HK-2 (cell line): ENCODE measurements around the gene KIRREL3.

Experiments used
- DNase-seq: peaks from one replicate; pipeline ENCODE4 v3.0.0-alpha.2; 2018; ENCODE audit not compliant: unreplicated experiment

Gene KIRREL3

DNA sequence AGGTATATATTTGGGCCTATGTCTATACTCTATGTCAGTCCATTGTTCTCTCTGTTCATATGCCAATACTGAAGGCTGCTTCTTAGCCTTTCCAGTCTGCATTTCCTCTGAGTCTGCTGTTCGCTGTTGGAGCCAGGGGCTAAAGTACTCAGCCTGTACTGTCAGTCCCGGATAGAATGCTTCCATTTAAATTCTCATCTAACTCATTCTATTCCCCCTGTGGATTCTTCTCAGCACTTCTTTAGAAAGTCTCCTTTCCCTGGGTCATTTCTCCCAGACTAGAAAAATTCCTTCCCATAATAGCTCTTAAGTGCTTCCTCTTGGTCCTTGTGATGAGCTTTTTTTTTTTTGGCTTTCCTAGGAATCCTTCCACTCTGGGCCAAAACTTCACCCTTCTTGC, 293.1 kb downstream of the KIRREL3 start:
- DNase-seq = no peak

DNA sequence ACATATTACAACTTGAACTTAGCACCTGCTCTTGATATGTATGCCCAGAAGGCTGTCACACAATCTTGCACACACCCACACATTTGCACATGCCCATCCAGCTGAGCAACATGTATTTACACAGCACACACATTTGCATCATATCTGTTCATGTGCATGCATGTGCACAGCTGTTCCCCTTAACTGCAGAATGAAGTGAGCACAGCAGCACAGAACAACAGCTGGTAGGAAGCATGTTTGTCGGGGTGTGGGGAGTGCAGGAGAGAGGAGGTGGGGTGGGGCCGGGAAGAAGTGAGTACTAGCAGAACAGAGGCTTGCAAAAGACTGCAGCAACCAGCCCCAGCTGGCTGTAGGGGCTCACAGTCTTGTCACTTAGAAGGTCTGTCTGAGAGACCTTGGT, 296.5 kb downstream of the KIRREL3 start:
- no peak for DNase-seq

DNA sequence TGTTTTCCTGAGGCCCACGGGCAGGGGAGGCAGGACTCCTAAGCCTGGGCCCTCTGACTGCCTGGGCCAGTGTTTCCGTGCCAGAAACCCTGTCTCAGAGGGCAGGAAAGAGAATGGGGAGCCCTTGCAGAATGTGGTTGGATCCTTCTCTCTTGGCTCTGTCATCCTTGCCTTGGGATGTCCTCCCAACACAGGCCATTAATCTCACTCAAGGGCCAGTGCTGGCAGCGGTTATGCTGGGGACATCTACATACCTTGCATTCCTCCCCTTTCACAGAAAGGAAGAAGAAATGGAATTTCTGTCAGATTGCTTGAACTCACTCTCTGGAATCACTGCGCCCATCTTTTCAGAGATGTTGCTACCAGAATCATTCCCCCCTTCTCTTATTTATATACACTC, 296.9 kb downstream of the KIRREL3 start:
- DNase-seq = no peak

DNA sequence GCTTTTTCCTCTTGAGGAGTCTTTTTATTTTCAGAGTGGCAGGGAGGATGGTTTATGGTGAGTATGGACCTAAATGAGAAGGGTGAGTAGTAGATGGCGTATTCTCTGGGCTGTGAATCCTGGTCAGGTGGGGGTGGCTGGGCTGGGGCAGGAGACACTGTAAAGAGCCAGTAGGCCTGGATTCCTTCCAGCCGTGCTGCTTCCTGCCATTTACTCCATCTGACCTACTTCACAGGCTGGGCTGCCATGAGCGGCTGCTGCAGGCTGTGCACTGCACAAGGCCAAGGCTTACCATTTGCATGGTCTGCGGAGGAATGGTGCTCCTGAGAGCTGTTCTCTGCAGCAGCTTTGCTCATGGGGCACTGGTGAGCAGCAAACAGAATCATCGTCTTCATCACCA, 297.6 kb downstream of the KIRREL3 start:
- no peak for DNase-seq

DNA sequence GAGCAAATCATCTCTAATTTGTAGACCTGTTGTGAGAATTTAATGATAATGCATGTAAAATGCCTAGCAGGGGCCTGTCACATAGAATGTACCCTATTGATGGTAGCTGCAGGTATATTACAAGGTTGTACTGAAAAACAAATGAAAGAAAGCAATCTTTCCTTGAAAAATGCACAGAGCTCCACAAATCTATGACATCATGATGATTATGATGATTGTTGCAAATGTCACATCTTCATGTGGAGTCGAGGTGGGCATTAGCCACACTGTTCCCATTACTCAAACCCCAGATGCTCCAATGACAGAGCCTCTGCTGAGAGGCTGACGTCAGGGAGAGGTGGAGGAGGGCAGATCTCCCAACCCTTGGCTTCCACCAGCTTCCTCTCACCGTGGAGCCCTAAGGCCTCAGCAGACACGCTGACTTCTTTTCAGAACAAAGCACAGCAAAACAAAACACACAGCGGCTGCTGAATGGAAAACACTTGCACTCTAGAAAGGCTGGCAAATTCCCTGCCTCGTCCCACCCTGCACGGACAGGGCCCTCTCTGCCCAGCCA, 298.3 kb downstream of the KIRREL3 start:
- DNase-seq = no peak

DNA sequence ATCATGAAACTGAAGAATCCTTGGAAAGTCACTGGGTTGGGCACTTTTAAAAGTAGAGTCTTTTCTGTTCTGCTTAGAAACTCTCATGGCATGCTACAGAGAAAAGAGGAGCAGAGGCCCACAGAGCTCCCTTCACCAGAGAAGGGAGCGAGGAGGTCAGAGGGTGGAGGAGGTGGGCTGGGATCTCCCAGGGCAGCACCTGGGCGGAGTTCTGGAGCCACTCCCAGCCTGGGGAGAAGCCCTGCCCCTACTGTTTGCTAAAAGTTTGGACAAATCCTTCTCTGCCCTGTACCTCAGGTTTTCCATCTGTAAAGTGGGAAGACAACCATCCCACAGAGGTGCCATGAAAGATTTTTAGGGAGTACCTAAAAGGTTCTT, 299.1 kb downstream of the KIRREL3 start:
- DNase-seq = no peak

DNA sequence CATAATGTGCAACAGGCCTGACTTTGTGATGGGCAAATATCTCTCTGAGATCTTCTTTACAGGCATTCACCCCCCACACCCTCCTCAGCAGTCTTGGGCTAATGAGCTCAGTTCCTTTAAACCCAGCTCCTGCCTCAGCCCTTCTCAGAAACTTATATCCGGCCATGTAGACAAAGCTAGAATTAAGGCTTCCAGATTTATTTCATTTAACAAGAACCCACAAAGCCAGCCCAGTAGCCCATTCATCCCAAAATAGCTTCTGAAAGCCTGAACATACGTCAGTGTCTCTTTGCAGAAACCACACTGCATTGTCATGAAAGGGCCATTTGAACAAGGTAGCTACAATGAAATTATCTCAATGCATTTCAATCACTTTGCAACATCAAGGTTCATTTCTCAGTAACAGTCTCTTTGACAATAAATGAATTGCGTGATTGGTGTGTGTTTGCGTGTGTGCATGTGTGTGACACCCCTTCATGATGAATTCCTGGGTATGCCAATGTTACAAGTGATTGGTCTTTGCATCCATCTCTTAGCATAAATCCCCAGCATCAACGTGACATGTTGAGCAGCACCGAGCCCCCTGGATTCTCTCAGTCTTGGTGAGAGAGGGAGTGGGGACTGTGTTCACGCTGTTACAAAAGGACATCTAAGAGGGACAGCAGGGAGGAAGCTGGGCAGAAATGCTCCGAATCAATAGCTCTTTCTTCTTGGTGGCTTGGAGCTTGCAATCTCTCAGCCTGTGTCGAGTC, 299.6 kb downstream of the KIRREL3 start:
- no peak for DNase-seq

DNA sequence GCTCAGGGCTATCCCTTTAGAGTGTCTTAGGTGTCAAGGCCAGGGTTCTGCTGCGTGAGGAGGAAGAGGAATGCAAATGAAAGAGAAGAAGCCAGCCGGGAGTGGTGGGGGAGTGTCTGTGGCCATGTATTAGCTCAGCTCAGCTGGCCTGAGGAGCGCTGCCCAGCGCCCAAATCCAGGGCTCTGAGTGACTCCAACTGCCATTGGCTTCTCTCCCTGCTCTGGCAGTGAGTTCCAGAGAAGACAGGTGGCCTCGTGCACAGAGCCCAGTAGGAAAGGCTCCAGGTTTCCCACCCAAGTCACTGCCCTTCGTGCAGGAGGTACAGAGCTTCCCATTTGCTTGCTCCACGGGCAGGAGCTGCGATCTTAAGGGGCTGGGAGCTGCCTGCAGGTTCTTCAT, 302.0 kb downstream of the KIRREL3 start:
- DNase-seq = no peak

DNA sequence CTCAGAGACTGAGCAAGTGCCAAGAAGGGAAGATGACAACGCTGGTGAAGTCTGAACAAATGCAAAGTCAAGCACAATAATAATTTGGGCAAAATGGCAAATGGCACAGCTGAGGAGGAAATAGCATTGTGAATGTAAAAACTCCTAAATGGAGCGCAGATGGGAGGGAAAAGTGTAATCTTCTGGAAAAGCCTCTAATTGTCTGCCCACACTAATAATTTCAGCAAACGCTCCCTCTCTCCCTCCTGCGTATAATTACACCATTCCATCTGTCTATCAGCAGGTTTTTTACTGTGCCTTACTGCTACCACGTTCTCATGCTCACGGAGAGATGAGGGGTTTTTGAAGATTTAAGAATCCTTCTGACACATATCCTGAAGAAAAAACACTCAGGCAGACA, 302.6 kb downstream of the KIRREL3 start:
- DNase-seq = no peak

DNA sequence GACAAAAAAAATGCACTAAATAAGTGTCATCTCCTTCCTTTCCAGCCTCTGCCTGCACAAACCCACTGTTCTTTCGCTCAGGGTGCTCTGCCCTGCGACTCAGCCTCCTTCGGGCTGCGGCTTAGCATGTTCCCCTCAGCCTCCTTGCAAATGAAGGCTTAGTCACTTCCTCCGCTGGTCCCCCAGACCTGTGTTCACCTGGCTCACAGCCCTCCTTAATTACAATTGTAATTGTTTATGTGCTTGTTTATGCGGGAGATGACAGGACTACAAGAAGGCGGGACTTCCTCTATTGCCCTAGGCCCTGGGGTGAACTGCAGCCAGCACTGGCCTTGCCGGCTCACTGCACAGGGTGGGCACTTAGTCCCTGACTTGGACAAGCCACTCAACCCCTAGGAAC, 303.6 kb downstream of the KIRREL3 start:
- no peak for DNase-seq

DNA sequence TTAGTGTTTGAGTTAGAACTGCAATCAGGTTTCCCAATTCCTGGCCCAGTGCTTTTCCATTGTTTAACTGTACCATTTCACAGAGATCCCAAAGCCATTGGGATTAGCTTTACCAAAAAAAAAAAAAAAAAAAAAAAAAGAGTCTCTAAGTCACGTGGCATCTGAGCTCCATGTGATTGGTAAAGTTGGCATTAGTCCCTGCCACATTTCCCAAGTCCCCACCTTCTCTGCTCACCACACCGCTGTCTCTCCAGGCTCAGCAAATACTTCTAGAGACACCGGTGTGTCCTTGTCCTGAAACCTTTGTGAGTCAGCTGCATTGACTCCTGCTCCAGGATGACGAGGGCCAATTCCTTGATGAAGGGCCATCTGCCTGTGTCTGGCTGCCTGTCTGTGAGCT, 305.3 kb downstream of the KIRREL3 start:
- no peak for DNase-seq

DNA sequence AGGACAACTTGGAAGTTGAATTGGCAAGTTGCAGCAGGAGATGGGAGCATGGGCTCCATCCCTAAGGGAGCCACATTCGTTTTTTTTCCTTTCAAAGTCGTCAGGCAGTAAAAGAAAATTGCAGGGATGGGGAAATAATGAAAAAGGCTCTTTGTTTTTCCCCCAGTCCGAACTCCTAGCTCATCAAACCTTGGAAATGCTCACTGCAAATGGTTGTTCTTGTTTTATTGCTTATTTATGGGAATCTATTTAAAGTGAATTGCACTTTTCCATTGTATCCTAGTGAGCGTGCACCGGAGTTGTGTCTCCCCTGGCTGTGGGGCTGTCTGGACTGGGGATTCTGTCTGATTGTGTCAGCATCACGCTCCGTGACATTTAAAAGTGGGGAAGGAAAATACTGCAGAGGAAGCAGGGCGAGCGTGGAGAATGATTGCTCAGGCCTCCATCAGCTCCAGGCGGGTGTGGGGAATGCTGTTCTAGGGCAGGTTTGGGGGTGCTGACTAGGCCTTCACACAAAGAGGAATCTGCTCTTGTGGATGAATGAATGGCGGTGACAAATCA, 306.4 kb downstream of the KIRREL3 start:
- DNase-seq = no peak

DNA sequence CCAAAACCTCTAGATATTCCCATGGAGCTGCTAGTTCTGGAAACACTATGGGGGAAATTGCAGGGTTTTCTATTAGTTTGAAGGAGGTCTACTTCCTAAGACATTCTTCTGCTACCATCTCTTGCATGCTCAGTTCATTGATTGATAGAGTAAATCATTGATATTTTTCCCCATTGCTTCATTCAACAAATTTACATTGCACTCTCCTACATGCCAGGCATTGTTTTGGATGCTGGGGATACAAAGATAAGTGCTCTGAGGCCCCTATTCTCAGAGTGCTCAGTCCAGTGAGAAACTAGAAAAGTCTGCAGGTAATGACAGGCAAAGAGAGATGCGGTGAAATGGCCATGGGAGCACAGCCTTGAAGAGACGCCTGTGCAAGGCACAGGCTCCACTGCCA, 313.1 kb downstream of the KIRREL3 start:
- no peak for DNase-seq

DNA sequence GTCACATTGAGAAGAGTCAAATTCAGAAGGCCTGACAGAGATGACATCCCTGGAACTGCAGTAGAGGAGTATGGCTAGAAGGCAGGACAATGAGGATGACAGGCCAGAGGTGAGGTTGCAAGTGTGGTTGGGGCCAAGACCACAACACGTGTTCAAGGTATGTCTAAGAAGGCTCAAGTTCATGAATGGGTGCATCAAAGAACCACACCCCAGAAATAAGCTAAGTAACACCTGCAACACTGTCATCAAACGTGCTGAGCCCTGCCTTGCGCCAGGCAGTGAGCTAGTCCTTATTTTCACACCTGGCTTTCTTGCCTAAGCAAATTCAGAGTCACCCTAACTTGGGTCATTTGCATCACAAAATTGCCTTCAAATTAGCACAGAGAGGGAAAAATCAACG, 313.6 kb downstream of the KIRREL3 start:
- DNase-seq = no peak

DNA sequence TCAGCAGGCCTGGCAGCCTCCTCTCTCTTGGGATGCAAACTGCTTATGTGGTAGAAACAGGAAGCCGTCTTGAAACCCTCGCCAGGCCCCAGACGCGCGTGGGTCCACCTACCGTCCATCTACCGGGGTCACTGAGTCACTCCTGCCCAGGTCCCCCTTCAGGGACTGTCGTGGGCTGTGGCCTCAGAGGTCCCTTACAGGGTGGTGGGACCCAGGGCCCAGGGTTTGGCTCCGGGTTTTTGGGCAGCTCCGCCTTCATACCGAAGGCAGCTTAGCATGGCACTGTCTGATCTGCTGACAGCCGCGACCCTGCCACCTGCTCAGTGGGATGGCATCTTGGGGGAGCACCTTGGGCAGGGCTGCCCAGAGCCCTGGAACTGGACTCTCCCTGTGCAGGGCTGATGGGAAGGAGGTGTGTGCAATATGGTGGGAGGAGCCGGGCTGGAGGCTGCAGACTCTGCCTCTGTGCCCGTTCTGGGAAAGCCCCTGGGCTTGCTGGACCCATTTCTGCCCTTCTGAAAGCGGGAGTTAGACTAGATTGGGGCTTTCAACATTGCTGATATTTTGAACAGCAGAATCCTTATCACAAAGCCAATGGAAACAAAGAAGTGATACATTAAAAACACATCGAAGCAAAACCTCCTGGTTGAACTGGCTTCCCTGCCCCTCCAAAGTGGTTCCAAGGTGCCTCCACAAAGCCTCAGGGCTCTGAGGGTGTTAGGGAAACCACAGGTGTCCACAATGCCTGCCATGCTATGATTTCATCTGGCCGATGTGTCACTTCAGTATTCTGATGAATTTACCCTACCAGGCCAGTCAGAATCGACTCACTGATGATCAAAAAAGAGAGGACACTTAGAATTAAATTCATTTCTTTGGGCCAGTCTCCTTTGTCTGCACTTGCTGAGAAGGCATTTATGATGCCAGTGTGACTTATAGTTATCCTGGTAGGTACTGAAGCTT, 316.5 kb downstream of the KIRREL3 start:
- no peak for DNase-seq

DNA sequence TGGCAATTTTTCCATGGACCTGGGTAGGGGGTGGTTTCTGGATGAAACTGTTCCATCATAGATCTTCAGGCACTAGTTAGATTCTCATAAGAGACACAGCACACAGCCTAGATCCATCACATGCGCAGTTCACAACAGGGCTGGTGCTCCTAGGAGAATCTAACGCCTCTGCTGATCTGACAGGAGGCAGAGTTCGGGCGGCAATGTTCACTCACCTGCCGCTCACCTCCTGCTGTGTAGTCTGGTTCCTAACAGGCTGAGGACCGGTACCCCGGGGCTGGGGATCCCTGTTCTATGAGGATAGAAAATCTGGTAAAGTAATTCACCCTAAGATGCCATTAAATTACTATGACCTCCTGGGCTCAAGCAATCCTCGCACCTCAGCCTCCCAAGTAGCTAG, 318.0 kb downstream of the KIRREL3 start:
- DNase-seq = no peak

DNA sequence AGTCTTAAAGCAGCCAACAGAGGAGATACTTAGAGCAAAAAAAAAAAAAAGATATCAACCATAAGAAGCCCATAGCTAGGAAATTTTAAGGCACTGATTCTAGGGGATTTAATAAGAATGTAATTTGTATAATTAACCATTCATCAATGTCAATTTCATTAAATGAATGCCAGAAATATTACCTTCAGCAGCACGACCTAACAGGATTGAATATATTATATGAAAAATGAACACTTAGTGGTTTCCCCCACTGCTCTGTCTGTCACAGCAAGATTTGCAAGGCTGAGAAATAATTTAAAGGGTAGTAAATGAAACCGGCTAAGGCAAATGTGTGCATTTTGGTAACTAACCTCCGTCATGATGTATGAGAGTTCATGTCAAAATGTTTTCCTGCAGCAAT, 319.9 kb downstream of the KIRREL3 start:
- no peak for DNase-seq

DNA sequence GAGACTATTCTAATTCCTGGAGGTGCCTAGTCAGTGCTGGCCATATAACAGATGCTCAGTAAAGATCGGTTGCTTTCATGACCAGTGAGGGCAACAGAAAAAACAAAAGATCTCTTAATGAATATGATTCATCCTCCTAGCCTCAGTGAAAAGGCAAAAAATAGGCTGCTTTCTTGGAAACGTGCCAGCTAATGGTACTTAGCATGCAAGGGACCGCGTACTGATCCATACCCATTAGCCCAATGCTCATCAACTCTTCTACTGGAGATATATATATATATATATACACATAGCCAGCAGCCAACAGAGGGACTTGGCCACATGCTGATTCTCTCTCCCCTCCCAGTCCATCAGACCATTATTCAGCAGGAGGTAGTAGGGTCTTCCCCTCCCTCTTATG, 320.4 kb downstream of the KIRREL3 start:
- DNase-seq = no peak

DNA sequence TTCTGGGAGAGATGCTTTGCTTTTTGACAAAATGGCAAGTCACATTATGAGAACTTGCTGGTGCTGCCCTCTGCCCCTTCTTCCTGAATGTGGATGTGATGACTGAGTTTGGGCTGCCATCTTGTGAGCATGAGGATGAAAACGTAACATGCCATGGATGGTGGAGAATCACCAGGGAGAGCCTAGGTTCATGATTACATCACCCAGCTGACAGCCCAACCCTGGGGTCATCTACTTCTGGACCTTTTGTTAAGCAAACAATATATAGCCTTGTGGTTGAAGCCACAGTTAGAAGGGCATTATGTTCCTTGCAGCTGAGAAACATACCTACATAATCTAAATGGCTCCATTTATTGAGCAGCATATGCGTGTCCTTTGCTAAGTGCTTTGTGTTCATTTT, 321.5 kb downstream of the KIRREL3 start:
- DNase-seq = no peak

DNA sequence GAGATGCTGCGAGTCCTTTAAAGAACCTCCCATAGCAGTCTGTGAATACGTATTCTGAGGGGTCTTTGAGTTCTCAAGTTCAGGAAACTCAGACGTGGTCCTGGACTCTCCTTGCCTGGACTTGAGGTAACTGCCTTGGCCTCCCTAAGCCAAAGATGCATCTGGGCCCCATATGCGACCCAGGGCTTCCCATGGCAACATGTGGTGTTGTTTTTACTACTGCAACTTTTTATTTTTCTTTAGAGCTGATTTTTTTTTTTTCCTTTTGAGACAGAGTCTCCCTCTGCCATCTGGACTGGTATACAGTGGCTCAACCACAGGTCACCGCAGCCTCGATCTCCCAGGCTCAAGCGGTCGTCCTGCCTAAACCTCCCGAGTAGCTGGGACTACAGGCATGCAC, 324.0 kb downstream of the KIRREL3 start:
- no peak for DNase-seq

DNA sequence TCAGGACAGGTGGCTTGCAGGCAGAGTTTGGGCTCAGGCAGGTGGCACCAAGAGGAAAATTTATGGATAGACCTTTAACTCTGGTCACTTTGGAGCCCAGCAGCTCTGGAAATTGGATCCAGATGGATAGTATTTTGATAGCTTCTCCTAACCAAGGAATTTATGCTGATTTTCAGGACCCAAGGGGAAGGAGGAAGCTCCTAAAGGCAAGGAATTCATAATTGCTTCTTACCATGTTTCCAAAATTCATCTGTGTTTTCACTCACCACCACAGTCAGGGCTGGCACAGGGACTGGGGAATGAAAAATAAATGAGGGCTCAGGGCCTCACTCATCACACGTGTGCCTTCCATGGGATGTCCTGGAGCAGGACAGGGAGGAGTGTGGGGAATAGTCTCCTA, 327.3 kb downstream of the KIRREL3 start:
- DNase-seq = no peak

DNA sequence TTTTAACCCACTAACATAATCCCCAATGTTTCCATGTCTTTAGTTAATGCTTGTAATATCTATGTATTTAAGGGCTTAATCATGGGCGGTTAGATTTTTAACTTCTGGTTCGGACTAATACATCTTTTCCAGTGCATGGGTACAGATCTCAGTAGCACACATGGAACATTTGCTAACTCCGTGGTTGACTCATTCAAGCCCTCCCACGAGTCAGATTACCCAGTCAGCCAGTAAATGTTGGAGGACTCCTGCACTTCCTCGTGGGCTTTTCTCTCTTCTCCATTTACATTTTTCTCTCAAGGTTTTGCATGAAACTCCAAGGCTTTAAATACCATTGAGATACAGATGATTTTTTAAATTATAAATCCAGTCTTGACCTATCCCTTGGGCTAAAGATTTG, 331.2 kb downstream of the KIRREL3 start:
- no peak for DNase-seq

DNA sequence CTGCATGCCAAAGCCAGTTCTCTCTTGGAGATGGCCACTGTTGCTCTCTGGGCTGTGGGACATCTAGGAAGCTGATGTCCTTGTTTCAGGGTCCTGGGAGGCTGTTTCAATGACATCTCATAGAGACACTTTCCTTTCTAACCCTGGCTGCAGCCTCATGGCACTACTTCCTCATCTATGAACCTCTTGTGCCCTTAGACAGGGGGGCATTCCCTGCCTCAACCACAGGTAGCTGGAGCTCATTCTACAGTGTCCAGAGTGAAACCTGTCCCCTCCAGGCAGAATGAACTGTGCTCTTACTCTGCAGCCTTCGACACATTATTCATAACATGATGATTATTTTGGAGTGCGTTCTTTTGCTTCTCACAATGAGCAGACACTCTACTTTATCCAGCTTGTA, 335.9 kb downstream of the KIRREL3 start:
- DNase-seq = no peak
